B cell (primary cell): ENCODE measurements around the gene GLIS1.

Experiments
- CTCF ChIP-seq: fragments of 200-600 bp; IDR thresholded peaks from one replicate; pipeline ENCODE4 v1.8.0; 2022; ENCODE audit warnings: antibody characterized with exemption, mild to moderate bottlenecking
- EZH2 ChIP-seq: IDR thresholded peaks from 2 replicates; pipeline ENCODE4 v1.6.1; 2012; ENCODE audit warnings: borderline replicate concordance, low read depth, mild to moderate bottlenecking, moderate library complexity, low read length; ENCODE audit not compliant: insufficient read depth, poor library complexity, severe bottlenecking

- TF ChIP-seq CTCF (no peak), EZH2 (no peak)
Observed at GRCh38 chr1:53560581-53561502, 178.1 kb downstream of the GLIS1 start.
